Measurements from ENCODE around the gene XRCC3.
A peak's percentile ranks its signal among the peaks of the same experiment; 100 is the strongest.
"Not testable (repeated sequence)": the region's sequence is repeated elsewhere in the genome, so short reads cannot be mapped to it uniquely, and the experiment has no call there.

XRCC3 gene

DNA sequence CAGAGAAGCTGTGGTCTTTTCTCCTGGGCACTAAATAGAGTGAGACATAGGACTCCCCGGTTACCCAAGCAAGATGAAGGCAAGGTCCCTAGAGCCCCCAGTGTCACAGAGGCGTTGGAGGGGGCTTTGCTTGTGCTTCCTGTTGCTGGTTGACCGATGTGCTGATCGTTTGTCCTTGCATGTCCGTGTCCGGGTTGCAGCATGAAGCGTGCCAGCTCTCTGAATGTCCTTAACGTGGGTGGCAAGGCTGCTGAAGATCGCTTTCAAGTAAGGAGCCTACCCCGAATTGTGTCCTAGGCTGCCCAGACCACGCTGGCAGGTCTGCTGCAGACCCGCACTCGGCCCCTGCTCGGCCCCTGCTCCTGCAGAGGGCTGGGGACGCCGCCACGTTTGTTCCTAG lies 23.1 kb downstream of the XRCC3 start:
- DNase-seq = no peak

DNA sequence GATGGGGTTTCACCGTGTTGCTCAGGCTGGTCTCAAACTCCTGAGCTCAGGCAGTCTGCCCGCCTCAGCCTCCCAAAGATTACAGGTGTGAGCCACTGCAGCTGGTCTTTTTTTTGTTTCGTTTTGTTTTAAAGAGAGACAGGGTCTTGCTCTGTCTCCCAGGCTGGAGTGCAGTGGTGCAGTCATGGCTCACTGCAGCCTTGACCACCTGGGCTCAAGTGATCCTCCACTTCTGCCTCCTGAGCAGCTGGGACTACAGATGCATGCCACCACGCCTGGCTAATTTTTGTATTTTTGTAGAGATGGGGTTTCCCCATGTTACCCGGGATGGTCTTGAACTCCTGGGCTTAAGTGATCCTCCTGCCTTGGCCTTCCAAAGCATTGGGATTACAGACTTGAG lies 23.6 kb downstream of the XRCC3 start:
- DNase-seq = not testable (repeated sequence)

DNA sequence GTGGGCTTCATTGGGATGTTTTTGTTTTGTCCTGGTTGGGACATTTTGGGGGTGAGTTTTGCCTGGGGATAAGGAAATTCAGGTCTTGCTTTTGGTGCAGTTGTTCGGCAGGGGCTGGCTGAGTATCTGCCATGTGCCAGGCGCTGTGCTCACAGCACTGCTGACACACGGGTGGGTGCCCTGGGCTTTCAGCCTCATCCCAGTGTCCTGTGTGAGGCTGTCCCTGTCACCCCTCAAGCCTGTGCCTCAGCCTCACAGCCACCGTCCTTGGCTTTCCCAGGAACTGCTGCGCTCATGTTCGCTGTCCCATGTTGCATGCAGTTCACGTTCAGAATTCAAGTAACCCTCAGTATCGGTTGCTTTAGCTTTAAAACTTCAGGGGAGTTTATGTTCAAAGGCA lies 24.9 kb downstream of the XRCC3 start:
- no peak for DNase-seq

DNA sequence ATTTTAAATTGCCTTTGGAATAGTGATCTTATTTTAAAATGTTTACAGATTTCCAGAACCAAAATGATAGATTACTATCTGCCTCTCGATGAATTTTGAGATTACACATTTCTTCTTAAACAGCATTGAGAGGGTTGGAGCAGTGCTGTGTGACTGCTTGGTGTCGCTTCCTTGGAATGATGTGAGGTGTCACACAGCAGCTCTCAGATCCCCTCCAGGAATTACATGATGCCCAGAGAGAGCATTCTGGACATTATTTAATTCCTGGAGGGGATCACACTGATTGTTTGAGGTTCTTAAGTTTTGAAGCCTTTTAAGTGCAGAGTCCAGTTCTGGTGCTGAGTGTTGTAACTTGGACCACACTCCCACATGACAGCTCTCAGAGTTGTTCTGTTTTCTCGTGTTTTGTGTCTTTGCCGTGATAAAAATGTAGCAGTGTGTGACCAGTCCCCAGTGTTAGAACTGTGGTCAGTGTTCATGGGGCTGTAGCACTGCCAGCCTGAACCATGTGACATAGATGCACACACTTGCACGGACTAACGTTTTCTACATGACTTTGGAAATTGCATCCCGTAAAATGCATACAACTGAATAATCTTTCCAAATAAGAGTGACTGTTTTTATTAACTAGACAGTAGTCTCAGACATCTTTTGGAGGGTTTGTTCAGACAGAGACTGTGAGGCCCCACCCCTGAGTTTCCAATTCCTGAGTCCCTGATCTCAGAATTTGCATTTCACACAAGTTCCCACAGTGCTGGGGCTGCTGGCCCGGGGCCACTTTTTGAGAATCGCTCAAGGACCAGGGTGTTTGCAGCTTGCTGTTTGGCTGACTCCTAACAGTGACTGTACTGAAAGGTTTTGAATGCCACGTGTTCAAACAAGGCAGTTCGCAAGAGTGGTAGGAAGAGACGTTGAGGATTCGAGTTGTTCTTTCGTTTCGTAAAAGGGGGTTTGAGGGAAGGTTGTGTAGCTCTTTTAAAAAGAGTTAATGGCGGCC lies 26.0 kb downstream of the XRCC3 start:
- DNase-seq = no peak

DNA sequence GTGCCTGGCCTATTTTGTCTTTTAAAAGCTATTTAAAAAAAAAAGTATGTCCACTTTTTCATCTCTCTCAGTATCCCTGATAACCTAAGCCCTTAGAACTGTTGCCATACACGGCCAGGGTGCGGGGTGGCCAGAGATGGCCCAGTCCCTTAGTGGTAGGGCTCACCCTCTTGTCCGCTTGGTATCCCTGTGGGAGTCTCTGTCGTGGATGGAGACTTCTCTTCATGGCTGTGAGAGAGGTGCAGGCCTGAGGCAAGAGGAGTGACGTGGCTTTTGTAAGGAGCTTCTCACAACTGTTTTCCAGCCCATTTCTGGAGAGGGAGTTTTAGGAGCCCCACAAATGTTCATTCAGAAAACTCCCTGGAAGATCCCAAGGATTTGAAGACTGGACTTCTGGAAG lies 26.8 kb downstream of the XRCC3 start:
- DNase-seq = no peak

DNA sequence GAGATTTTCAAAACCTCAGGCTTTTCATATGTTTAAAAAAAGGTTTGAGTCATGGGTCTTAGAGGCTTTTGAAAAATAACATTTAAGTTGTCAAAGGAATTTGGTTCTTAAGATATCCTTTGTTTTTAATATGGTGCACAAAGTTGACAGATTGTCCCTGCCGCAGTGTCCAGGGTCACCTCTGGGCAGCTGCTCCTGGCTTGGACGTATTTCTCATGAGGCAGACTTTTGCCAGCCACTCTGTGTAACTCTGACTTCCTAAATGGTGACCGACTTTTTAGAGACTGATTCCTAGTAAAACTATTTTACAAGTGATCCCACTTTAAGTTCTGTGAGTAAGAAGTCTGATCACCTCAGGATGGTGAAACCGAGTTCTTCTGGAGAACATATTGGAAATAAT lies 27.5 kb downstream of the XRCC3 start:
- no peak for DNase-seq

DNA sequence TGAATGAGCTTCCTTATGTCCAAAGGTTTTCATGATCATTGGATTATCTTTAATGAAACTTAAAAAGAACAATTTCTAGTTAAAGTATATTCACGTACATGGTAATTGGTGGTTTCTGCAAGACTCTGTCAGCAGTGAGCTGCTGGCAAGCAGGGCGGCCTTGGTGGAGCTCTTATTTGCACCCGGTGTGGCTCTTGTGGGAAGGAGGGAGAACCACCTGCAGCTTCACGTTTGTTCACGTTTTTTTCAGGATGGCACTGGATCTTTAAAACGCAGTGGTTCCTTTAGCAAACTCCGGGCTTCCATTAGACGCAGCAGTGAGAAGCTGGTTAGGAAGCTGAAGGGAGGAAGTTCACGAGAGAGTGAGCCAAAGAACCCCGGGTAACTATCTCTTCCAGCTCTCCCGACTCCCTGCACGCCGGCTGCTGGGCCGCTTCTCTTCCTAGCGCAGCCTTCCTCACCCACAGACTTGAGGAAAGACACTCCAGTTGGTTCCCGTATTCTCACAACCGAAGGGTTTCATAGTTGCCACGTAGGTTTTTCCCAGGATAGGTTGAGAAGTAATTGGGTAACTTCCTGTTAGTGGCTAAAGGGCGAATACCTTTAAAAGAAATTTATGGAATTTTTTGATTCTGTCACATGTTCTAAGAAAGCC lies 28.3 kb downstream of the XRCC3 start:
- DNase-seq = no peak

DNA sequence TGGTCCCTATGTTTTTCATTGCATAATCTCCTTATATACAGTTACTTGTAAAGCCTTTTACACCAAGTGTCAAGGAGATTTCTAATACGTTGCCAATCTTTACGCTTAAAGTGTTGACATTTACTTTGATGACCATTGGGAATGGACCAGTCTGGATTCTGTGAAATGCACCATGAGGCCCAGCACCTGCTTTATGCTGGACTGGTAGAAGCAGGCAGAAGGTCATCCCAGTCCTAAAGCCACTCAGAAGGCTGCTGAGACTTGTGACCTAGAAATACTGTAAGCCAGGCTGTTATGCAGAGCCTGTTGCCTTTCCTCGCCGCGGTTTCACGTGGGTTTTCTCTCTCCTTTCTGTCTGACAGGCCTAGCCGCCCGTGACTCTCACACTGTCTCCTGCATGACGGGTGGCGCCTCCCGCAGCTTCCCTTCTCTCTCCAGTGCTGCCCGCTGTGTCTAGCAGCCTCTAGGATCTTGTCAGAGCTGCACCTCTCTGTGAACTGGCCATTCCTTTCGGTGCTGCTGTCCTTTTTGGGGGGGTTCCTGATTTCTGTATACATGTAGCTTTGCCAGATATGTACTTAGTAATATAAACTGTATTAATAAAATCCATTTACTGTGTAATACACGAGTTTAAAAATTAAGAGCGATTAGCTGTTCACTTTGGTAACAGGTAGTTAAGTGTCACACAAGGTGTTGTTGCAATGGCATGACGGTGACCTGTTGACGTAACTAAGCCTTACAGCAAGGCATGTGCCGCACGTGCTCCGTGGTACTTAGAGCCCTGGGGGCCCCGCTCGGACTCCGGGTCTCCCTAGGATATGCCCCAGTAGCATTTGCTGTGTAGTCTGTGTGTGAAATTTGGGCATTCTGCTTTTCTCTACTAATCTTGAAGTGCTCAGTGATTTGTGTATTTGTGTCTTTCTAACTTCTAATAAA lies 29.7 kb downstream of the XRCC3 start:
- no peak for DNase-seq

DNA sequence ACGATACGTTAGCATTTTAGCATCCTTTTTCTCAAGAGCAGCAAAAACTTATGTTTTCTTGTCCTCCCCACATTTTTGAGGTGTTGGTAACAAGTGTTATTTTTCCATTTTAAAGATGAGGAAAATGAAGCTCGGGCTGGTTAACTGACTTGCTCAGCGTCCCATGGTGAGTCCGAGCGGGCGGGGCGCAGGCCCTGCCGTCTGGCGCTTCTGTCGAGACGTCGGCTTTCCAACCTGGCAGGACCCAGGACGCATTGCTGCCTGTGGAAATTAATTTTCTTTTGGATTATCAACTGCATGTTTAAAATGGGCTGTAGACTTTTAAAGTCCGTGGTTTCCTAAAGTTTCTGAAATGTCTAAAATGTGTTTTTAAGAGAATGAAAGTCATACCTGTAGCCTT lies 30.4 kb downstream of the XRCC3 start:
- no peak for DNase-seq

DNA sequence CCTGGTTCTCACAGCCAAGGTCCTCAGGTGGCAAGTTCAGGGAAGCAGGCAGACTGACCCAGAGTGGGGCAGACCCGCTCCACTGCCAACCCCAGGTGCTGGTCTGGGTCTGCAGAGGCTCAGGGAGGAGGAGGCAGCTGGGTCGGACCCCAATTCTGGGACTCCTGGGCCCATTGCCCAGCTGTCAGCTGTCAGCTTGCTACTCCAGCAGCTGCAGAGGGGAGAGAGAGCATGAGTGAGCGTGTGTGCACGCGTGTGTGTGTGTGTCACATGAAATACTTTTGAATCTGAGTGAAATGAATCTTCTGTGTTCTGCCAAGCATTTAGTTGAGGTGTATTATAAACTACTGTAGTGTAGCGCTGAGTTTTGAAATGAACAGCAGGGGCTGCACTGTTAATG lies 30.8 kb downstream of the XRCC3 start:
- DNase-seq = no peak

DNA sequence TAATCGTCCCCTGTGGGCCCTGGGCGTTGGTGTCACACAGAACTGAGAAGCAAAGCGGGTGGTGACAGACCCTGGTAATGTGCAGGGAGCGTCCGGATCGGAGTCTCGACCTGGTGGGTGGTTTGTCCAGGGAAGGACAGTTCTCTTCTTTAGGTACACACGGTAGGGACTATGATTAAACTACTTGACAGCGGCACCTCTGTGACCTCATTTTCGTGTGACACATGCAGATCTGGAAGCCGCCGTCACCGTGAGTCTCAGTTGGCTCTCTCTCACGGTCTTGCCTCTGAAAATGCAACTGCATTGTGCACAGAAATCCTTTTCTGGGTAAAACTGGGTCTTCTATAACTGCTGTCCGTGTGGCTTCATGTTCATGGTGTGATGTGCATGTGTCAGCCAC lies 32.1 kb downstream of the XRCC3 start:
- DNase-seq = no peak

DNA sequence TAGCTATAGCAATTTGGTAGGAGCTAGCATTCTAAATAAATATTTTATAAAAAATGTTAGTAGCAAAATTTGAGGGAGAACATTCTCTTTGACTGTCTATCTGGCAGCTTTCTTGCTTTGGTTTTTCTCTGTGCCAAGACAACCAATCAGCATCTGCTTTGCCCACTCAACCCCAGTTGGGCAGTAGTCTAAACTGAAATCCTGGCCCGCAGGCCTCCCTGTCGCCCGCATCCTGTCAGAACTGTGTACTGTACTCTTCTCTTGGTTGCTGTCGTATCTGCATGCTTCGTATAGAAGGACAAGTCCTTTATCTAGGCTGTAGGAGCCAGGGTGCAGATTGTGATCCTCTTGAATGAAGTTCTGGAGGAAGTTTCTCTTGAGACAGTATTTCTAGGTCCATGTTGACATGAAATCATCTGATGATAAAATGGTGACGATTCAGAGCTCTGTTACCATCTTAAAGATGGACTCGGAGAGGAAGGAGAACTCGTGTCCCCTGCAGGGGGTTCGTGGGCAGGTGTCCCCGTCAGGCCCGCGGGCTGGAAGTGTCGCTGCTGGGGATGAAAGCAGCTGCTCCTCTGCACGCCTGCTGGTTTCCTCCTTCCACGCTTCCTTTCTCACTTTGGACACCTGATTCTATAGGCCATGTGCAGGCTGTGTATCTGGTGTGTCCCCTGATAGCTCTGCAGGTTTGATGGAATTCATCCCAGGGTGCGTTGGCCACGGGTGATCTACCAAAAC lies 34.6 kb downstream of the XRCC3 start:
- DNase-seq = no peak

DNA sequence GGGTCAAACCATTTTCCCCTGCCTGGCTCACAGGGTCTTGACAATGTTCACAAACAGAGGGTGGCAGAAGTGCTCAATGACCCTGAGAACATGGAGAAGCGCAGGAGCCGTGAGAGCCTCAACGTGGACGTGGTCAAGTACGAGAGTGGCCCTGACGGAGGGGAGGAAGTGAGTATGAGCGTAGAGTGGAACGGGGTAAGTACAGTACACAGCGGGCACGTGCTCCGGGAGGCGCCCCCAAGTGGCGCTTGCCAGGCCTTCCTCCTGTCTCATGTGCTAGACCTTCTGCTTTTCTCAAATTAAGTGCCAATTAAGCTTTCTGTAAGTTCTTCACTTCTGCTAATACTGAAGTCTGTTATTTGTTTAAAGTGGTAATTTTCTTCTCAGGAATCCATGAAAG lies 35.9 kb downstream of the XRCC3 start:
- peak; percentile 15 for DNase-seq

DNA sequence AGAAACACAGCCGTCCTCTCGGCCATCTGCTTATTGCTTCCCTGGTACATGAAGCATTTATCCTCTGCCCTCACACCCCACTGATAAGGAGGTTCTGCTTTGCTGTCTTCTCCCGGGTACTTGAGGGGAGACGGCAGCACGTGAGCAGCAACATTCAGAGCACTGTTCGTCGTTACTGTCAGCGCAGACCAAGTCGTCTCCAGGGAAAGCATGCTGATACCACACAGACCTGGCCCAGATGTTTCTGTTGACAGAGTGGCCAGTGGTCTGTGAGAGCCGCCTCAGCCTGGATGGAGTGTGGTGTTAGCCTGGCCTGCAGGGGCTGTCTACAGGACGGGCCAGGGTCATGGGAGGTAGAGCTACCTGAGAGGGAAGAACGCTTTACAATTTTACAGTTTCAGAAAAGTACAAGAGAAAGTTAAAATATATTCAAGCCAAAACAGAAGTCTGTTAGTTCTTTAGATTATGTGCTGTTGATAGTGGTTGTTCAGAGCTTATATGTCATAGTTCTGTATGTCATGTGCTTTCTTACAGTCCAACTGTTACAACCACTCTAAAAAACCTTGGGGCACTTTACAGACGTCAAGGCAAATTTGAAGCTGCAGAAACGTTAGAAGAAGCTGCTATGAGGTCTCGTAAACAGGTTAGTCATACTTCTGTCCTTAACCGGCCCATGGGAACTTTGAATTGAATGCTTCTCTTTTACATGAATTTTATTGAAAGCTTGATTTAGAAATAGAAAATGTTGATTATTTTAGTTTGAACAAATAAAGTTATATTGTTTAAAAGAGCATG lies 38.2 kb downstream of the XRCC3 start:
- DNase-seq = no peak

DNA sequence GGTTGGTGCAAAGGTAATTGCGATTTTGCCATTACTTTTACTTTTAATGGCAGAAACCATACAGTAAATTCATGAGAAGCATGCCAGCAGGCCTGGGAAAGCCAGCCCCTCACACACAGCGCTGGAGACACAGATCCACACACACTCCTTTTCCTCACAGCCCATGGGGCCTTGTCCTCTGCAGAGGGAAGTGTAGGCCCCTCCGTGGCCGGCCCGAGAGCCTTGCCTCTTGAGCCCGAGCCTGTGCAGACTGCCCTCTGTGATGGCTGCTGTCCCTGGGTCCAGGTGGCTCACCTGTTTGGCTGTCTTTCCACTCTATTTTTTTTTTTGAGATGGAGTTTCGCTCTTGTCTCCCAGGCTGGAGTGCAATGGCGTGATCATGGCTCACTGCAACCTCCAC lies 39.3 kb downstream of the XRCC3 start:
- no peak for DNase-seq

DNA sequence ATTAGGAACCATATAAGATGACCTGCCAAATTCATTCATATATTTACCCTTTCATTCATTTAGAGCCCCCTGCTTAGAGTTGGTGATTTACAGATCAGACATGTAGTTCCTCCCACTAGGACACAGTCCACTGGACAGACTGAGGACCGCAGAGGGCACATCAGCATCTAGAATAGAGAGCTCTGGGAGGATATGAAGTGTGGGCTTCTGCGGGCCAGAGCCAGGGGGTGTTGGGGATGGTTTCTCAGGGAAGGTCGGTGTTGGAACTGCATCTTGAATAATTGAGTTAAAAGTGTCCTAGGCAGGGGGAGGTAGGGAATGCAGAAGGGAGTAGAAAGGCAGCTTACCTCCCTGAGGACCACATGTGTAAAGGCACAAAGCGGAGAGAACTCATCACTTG lies 43.3 kb downstream of the XRCC3 start:
- DNase-seq = no peak

DNA sequence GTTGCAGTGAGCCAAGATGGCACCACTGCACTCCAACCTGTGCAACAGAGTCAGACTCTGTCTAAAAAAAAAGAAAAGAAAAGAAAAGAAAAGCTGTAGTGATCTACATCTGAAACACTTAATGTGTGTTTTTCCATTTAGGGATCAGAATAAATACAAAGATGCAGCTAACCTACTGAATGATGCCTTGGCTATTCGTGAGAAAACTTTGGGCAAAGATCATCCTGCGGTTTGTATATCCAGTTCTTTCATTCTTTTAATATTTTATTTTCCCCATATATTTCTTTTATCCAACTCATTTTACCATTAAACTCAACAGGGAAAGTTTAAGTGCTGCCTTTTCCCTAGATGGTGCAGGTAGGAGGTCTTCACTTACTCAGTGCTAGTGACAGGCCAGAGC lies 45.9 kb downstream of the XRCC3 start:
- no peak for DNase-seq

DNA sequence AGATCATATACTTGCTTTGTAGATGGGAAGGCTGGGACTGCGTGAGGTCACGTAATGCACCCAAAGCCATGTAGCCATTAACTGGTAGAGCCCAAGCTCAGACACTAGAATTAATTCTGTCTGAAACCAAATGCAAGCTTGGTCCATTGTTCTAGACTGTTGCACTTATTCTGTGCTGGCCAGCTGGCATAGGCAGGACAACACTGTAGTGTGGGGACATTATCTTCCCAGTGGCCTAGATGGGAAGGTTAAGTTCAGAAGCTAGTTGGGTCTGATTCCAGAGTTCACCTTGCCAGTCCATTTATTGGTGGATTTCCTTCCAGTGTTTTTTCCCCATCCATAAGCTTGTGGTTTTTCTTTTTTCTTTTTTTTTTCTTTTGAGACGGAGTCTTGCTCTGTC lies 47.1 kb downstream of the XRCC3 start:
- DNase-seq = no peak

DNA sequence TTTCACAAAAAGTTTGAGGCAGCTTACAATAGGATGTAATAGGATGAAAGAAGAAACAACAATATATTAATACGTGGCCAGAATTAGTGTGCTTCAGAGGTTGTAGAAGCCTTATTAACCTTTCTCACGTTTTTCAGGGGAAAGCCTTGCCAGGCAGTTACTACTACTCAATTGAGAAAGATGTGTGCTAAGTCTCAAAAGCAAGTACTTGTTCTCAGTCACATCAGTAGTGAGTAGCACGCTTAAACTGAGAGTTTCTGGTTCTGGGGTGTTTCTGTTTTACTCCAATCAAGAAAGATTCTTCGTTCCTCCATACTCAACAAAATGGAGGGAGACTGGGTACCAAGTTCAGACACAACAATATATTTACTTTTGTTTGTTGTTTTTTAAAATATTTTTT lies 47.6 kb downstream of the XRCC3 start:
- DNase-seq = no peak

DNA sequence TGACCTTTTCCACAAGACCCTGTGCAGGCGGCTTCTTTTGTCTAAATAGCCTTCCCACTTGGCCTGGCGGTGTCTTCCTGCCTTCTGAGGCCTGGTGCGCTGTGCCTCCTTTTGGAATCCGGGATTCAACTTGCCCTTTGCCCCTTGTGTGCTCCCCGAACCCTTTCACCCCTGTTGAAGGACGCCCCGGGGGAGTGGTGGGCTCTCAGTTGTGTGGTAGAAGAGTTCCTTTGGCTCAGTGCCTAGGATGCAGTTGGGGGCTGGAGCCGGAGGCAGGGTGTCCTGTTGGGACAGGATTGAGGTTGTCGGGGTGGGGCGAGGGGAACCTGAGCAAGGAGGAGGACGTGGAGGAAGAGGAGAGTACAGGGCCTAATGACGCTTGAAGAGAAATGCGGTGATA lies 51.7 kb downstream of the XRCC3 start:
- no peak for DNase-seq

DNA sequence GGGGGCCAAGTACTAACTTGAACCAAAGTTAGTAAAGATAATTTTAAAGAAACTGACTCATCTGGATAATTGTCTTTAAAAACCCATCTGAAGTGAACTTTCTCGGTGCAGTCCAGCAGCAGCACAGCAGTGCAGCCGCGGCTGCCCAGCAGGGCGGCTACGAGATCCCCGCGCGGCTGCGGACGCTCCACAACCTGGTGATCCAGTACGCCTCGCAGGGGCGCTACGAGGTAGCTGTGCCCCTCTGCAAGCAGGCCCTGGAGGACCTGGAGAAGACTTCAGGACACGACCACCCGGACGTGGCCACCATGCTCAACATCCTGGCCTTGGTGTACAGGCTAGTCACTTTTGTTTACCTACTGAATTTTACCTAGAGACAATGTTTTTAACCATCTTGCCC lies 52.7 kb downstream of the XRCC3 start:
- no peak for DNase-seq

DNA sequence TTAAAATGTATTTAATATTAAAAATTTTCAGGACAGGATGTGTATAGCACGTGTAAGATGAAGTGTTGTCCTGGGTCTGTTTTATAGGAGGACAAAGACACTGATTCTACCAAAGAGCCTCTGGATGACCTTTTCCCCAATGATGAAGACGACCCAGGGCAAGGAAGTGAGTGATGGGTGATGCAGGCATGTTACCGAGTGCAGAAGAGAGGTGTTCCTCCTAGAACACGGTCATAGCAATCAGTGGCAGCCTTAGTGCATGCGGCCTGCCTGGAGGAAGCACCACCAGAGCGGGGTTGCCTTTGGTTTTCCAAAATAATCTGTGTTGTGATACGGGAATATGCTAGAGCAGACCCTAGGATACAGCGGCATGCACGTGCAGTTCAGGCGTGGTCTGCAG lies 53.2 kb downstream of the XRCC3 start:
- DNase-seq = no peak

All from activated CD4-positive, alpha-beta T cell treated with anti-CD3 and anti-CD28 coated beads for 1 hour (primary cell).